K562 (cell line): ENCODE results near the gene CRTC3. TPM values are rescaled to one million over a fixed set of nuclear protein-coding genes. Genes with fewer than 3 reads are reported as not detected.

ENCODE experiments used
- ATAC-seq: fragments of 200-7000 bp; cut with Tn5 transposase; 3 replicates; pipeline ENCODE4 v1.9.1; 2020; ENCODE audit warnings: moderate library complexity
- BruUV-seq: library from RNA; stranded (reverse); fragments of 400-500 nt; replicated peaks from 2 replicates; lab custom pipeline; 2021; lab: Mats Ljungman, UMichigan
- CTCF ChIA-PET: fragments of 300-600 bp; formaldehyde crosslinking; extraction: SDS; loops from one replicate; lab custom pipeline; 2021; ENCODE audit warnings: low intra/inter-chr PET ratio; lab: Yijun Ruan, JAX
- POLR2A ChIA-PET: fragments of 300-600, 350-650 bp; sonication (Branson Sonifier 250); formaldehyde crosslinking; extraction: SDS; loops from one replicate; lab custom pipeline; 2021; ENCODE audit warnings: antibody characterized with exemption, inconsistent platforms; lab: Yijun Ruan, JAX
- DNase-seq, 4 experiments: peaks; one replicate each; pipeline versions ENCODE4 v3.0.0 to v3.0.0-alpha.2; 2011 to 2018; ENCODE audit warnings: low spot score in 3 of 4, mixed read lengths in 3 of 4; ENCODE audit errors: extremely low read depth in 1 of 4
- FAIRE-seq: peaks from 2 replicates; lab custom pipeline; 2011; peaks lifted over from hg19 to GRCh38; lab: Jason Lieb, UNC
- H2AFZ ChIP-seq: 2 replicates; pipeline ENCODE4 v1.6.0; 2011; ENCODE audit warnings: low read depth, low read length, control low read depth, inconsistent platforms
- H3K27ac ChIP-seq: fragments of 200-600 bp; 3 replicates; pipeline ENCODE4 v1.8.0; 2011; ENCODE audit warnings: low read depth, mild to moderate bottlenecking, control low read depth, inconsistent platforms, low read length, moderate library complexity, mixed read lengths; ENCODE audit errors: extremely low read depth
- H3K27me3 ChIP-seq, 2 experiments: fragments of 300-600 bp in 1 of 2; 2 replicates in 1 of 2; 3 replicates in 1 of 2; pipeline versions ENCODE4 v1.6.0 to v1.8.0; 2011; ENCODE audit warnings: inconsistent platforms in 2 of 2, low read length in 2 of 2, mild to moderate bottlenecking in 1 of 2, mixed read lengths in 1 of 2, moderate library complexity in 1 of 2; ENCODE audit not compliant: control insufficient read depth in 2 of 2, insufficient read depth in 2 of 2
- H3K36me3 ChIP-seq: fragments of 300-600 bp; 3 replicates; pipeline ENCODE4 v1.8.0; 2011; ENCODE audit warnings: mild to moderate bottlenecking, low read length, inconsistent platforms; ENCODE audit not compliant: control insufficient read depth, insufficient read depth
- H3K4me1 ChIP-seq, 2 experiments: fragments of 200-600 bp in 1 of 2; replicated peaks in 1 of 2; 2 replicates in 1 of 2; 3 replicates in 1 of 2; pipeline versions ENCODE4 v1.5.1 to v1.8.0; 2011; ENCODE audit warnings: inconsistent platforms in 2 of 2, low read length in 2 of 2, mild to moderate bottlenecking in 1 of 2, mixed read lengths in 1 of 2, moderate library complexity in 1 of 2; ENCODE audit not compliant: control insufficient read depth in 2 of 2, insufficient read depth in 2 of 2
- H3K4me2 ChIP-seq: 2 replicates; pipeline ENCODE4 v1.6.1; 2011; ENCODE audit warnings: low read length, control low read depth, inconsistent platforms, mixed read lengths; ENCODE audit not compliant: insufficient read depth
- H3K4me3 ChIP-seq: fragments of 200-600 bp; sonication (generic), shearing (Covaris generic); 2 replicates; pipeline ENCODE4 v1.5.1; 2016; ENCODE audit warnings: control low read depth, inconsistent platforms
- H3K79me2 ChIP-seq: fragments of 200-600 bp; 3 replicates; pipeline ENCODE4 v1.8.0; 2011; ENCODE audit warnings: low read length, inconsistent platforms; ENCODE audit not compliant: control insufficient read depth, insufficient read depth
- H3K9ac ChIP-seq, 2 experiments: 2 replicates each; pipeline versions ENCODE4 v1.6.0 to v1.6.1; 2011; ENCODE audit warnings: low read depth in 2 of 2, low read length in 2 of 2, control low read depth in 1 of 2, inconsistent platforms in 1 of 2, mild to moderate bottlenecking in 1 of 2, mixed read lengths in 1 of 2; ENCODE audit not compliant: insufficient read depth in 1 of 2
- H3K9me1 ChIP-seq: one replicate; pipeline ENCODE4 v1.6.0; 2011; ENCODE audit warnings: inconsistent platforms, mild to moderate bottlenecking, low read length, moderate library complexity; ENCODE audit not compliant: control insufficient read depth, insufficient read depth
- H3K9me3 ChIP-seq: replicated peaks from 2 replicates; pipeline ENCODE4 v1.5.1; 2011; ENCODE audit warnings: low read depth, low read length, inconsistent platforms; ENCODE audit not compliant: control insufficient read depth, insufficient read depth
- H4K20me1 ChIP-seq: replicated peaks from 2 replicates; pipeline ENCODE4 v1.6.1; 2011; ENCODE audit warnings: low read length, inconsistent platforms, mixed read lengths; ENCODE audit not compliant: control insufficient read depth, insufficient read depth
- BCOR ChIP-seq: fragments of 450-650 bp; IDR thresholded peaks from 2 replicates; pipeline ENCODE4 v1.6.1; 2016
- BDP1 ChIP-seq: IDR thresholded peaks from 3 replicates; pipeline ENCODE4 v1.6.1; 2011; ENCODE audit not compliant: insufficient read length, insufficient read depth
- BRCA1 ChIP-seq, 2 experiments: fragments of 450-650 bp in 1 of 2; sonication (generic) in 1 of 2; formaldehyde crosslinking in 1 of 2; IDR thresholded peaks; 2 replicates each; pipeline versions ENCODE4 v1.5.0 to v1.6.1; 2017 to 2020; ENCODE audit warnings: mild to moderate bottlenecking in 1 of 2, missing genetic modification reagents in 1 of 2
- FOXK2 ChIP-seq, 2 experiments: fragments of 450-650 bp; IDR thresholded peaks in 1 of 2; conservative IDR thresholded peaks in 1 of 2; 2 replicates each; pipeline ENCODE4 v1.6.1; 2016; ENCODE audit warnings: low read depth in 2 of 2, mild to moderate bottlenecking in 1 of 2
- GTF2F1 ChIP-seq: IDR thresholded peaks from 2 replicates; pipeline ENCODE4 v1.6.1; 2011; ENCODE audit warnings: low read depth, low read length, improper control_type of control experiment
- HMG20A ChIP-seq: fragments of 450-650 bp; formaldehyde crosslinking; conservative IDR thresholded peaks from 2 replicates; pipeline ENCODE4 v1.4.0; 2020; ENCODE audit warnings: mild to moderate bottlenecking, mixed read lengths
- ILK ChIP-seq: fragments of 450-650 bp; IDR thresholded peaks from 2 replicates; pipeline ENCODE4 v1.6.1; 2016; ENCODE audit warnings: missing genetic modification characterization, low read depth, mild to moderate bottlenecking, missing compliant biosample characterization, moderate library complexity, borderline replicate concordance
- MAZ ChIP-seq, 2 experiments: fragments of 450-650 bp in 1 of 2; sonication (generic) in 1 of 2; formaldehyde crosslinking; IDR thresholded peaks in 1 of 2; conservative IDR thresholded peaks in 1 of 2; 2 replicates each; pipeline versions ENCODE4 v1.4.0 to v1.5.0; 2020; ENCODE audit warnings: mild to moderate bottlenecking in 1 of 2, missing genetic modification reagents in 1 of 2
- NCOA4 ChIP-seq: fragments of 450-650 bp; IDR thresholded peaks from 2 replicates; pipeline ENCODE4 v1.6.1; 2018; ENCODE audit warnings: mild to moderate bottlenecking; ENCODE audit not compliant: partially characterized antibody
- NRF1 ChIP-seq, 2 experiments: fragments of 450-650 bp; IDR thresholded peaks in 1 of 2; conservative IDR thresholded peaks in 1 of 2; 2 replicates each; pipeline ENCODE4 v1.6.1; 2014; ENCODE audit warnings: mild to moderate bottlenecking in 2 of 2
- POLR2H ChIP-seq: IDR thresholded peaks from 2 replicates; pipeline ENCODE4 v1.6.1; 2016; ENCODE audit warnings: missing genetic modification characterization, low read depth, mild to moderate bottlenecking, control low read depth, missing compliant biosample characterization, moderate library complexity
- PURB ChIP-seq: sonication (generic); formaldehyde crosslinking; IDR thresholded peaks from 2 replicates; pipeline ENCODE4 v1.9.0; 2021; ENCODE audit warnings: low read depth, mild to moderate bottlenecking, missing genetic modification reagents
- RNF219 ChIP-seq: fragments of 250-450 bp; sonication (Bioruptor Pico); IDR thresholded peaks from 2 replicates; pipeline ENCODE4 v1.5.0; 2022; ENCODE audit warnings: mild to moderate bottlenecking
- STAT6 ChIP-seq: sonication (generic); formaldehyde crosslinking; IDR thresholded peaks from 2 replicates; pipeline ENCODE4 v1.8.1; 2023; ENCODE audit warnings: mild to moderate bottlenecking, missing genetic modification reagents
- TRIM25 ChIP-seq: fragments of 450-650 bp; IDR thresholded peaks from 2 replicates; pipeline ENCODE4 v1.7.0; 2016; ENCODE audit warnings: borderline replicate concordance
- WGBS: fragments of 100-300 bp; shearing (Covaris generic); methylation state at CpG from one replicate; pipeline ENCODE4 v1.1.6; 2016; ENCODE audit warnings: low coverage, mixed read lengths; ENCODE audit not compliant: insufficient coverage; ENCODE audit errors: missing lambda C conversion rate; 5-methylcytosine and 5-hydroxymethylcytosine counted together
- in situ Hi-C: fragments of 300-500 bp; cut with MboI; formaldehyde crosslinking; loops from 4 replicates; pipeline ENCODE4 v1.15.0; 2018; ENCODE audit warnings: inconsistent platforms, mixed read lengths
- intact Hi-C: fragments of 100-400 bp; cut with micrococcal nuclease; formaldehyde crosslinking; loops from 2 replicates; pipeline ENCODE4 v1.14.2; 2022
- polyA plus RNA-seq, 8 experiments: library from polyadenylated mRNA; depleted of rRNA in 4 of 8; stranded (reverse) in 5 of 8; unstranded in 3 of 8; fragments of >200 nt; fragmentation: Nextera tagmentation in 2 of 8; fragmentation: Illumina TruSeq in 1 of 8; extraction: Ambion mirVana in 2 of 8; extraction: Trizol in 1 of 8; gene quantifications; 2 replicates each; pipeline versions ENCODE4 v1.2.1 to v1.2.3, GENCODE V29; 2011 to 2014; ENCODE audit warnings: inconsistent platforms in 1 of 8, missing spikeins in 1 of 8
- total RNA-seq, 7 experiments: library from RNA; depleted of rRNA in 6 of 7; stranded (reverse); fragments of >200 nt in 6 of 7; fragmentation: Illumina TruSeq in 2 of 7; extraction: Trizol in 2 of 7; gene quantifications; 2 replicates each; pipeline versions ENCODE4 v1.2.1 to v1.2.3, GENCODE V29; 2011 to 2021; ENCODE audit warnings: low replicate concordance in 1 of 7

CRTC3 gene
- total and polyA plus RNA-seq, 9 of the 15 experiments (the other 6 are each of a cell fraction or from before 2014, with no cell fraction given): 1.2 to 19.0 (median 11.6) TPM

DNA sequence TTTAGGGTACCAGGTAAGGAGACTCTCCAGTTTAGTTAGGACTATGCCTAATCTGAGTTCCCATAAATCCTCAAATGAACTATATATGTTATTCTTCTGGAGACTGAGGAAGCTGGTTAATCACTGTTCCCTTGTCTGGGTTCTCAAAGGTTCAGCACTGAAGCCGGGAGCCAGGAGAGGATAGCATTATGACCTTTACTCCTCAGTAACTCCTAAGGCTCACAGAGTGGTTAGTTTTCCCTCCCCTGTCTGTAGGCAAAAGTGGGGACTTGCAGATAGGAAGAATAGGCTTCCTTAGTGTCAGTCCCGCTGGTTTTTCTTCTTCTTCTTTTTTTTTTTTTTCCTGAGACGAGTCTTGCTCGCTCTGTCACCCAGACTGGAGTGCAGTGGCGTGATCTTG lies 50.4 kb downstream of the CRTC3 start (continued):
- TF ChIP-seq MAZ (CRISPR knock-in tag; conservative IDR thresholded peaks at IDR 0.05 in 1 of 2, IDR thresholded peaks at IDR 0.05 in 1 of 2) (no peak), POLR2H (no peak), ILK (tag) (no peak), BRCA1 (IDR thresholded peaks at IDR 0.05) (no peak), BRCA1 (CRISPR knock-in tag; IDR thresholded peaks at IDR 0.05) (no peak)

DNA sequence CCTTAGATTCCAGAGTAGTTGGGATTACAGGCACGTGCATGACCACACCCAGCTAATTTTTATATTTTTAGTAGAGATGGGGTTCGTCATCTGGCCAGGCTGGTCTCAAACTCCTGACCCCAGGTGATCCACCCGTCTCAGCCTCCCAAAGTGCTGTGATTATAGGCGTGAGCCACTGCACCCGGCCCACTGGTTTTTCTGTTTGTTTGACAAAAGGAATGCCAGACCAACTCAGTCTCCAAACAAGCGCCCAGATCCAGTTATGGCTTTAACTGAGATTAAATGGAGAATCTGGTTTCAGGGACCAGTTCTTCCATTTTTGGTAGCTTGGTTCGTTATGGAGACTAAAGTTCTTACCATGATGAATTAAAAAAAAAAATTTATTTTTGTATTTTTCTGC lies 50.8 kb downstream of the CRTC3 start:
- intact Hi-C loops: no loop called here
- H3K9me3 ChIP-seq: no peaks in the 10 kb centered on the region
- H3K36me3 ChIP-seq: no peaks in the 10 kb centered on the region
- FAIRE-seq: no peak
- no peak overlapping the region for H3K9ac ChIP-seq
- no peak overlapping the region for H3K4me2 ChIP-seq
- H2AFZ ChIP-seq: no peak overlapping the region
- no peak overlapping the region for H3K4me3 ChIP-seq
- POLR2A ChIA-PET: interaction anchor here (0.8 kb wide), 1 partner anchor 9 kb away, joined by 3 read pairs; no protein-coding TSS in a partner anchor
- in situ Hi-C loops: no loop called here
- no peak for ATAC-seq
- no peaks in the 10 kb centered on the region for H3K9me1 ChIP-seq
- no peak for DNase-seq
- no peaks in the 10 kb centered on the region; the same call in 2 of the 3 replicates for H3K79me2 ChIP-seq
- H3K27me3 ChIP-seq: no peaks in the 10 kb centered on the region
- no peak overlapping the region for H3K27ac ChIP-seq
- H4K20me1 ChIP-seq: no peaks in the 10 kb centered on the region
- CTCF ChIA-PET: no interaction called here
- no TSS peak for BruUV-seq
- peaks cover 13 to 14% of the 10 kb centered on the region in 2 experiments; a peak in 4 of 5 replicates for H3K4me1 ChIP-seq
- 67% methylated on average over 5 of the region's 7 CpGs for WGBS
- TF ChIP-seq RNF219 (CRISPR knock-in tag): no peak
- TF ChIP-seq NRF1 (conservative IDR thresholded peaks at IDR 0.05 in 1 of 2, IDR thresholded peaks at IDR 0.05 in 1 of 2): no peak
- TF ChIP-seq BCOR: no peak
- TF ChIP-seq GTF2F1: no peak
- TF ChIP-seq BDP1: no peak
- no peak for TF ChIP-seq BRCA1 (IDR thresholded peaks at IDR 0.05)
- no peak for TF ChIP-seq BRCA1 (CRISPR knock-in tag; IDR thresholded peaks at IDR 0.05)
- no peak for TF ChIP-seq HMG20A (CRISPR knock-in tag)
- no peak for TF ChIP-seq TRIM25
- TF ChIP-seq STAT6 (CRISPR knock-in tag): no peak
- no peak for TF ChIP-seq FOXK2 (conservative IDR thresholded peaks at IDR 0.05 in 1 of 2, IDR thresholded peaks at IDR 0.05 in 1 of 2; ENCODE audit: low read depth in 2 of 2)
- TF ChIP-seq NCOA4: no peak
- TF ChIP-seq PURB (CRISPR knock-in tag): no peak
